ENCODE results near the gene MLLT11.

MLLT11 gene

GRCh38 chr1:151106894-151107293 lies 46.7 kb downstream of the MLLT11 start:
- H3K4me1 ChIP-seq (ENCODE audit: insufficient read depth, poor library complexity, severe bottlenecking), result peaks cover 14% of the 10 kb centered on the region
- no peak for TF ChIP-seq CTCF (IDR thresholded peaks at IDR 0.05; ENCODE audit: poor library complexity, severe bottlenecking)
- H3K27ac ChIP-seq (ENCODE audit: poor library complexity, severe bottlenecking), result peak overlapping the region; percentile 39
- H3K36me3 ChIP-seq (ENCODE audit: low read depth), result no peaks in the 10 kb centered on the region
- no peak for DNase-seq (ENCODE audit: low spot score)
- H3K4me3 ChIP-seq (ENCODE audit: severe bottlenecking), result no peak overlapping the region
- peak; percentile 74; the same call in 2 of the 3 replicates for ATAC-seq (ENCODE audit: low read depth)
- no peaks in the 10 kb centered on the region for H3K27me3 ChIP-seq (ENCODE audit: insufficient read depth, poor library complexity, severe bottlenecking)
- H3K9me3 ChIP-seq (ENCODE audit: severe bottlenecking), result no peaks in the 10 kb centered on the region

GRCh38 chr1:151108331-151108730 lies 48.1 kb downstream of the MLLT11 start:
- no peaks in the 10 kb centered on the region for H3K27me3 ChIP-seq (ENCODE audit: insufficient read depth, poor library complexity, severe bottlenecking)
- no peak overlapping the region for H3K27ac ChIP-seq (ENCODE audit: poor library complexity, severe bottlenecking)
- ATAC-seq (ENCODE audit: low read depth) (no peak), DNase-seq (ENCODE audit: low spot score) (no peak)
- no peaks in the 10 kb centered on the region for H3K36me3 ChIP-seq (ENCODE audit: low read depth)
- H3K4me3 ChIP-seq (ENCODE audit: severe bottlenecking), result no peak overlapping the region
- H3K9me3 ChIP-seq (ENCODE audit: severe bottlenecking), result no peaks in the 10 kb centered on the region
- peaks cover 14% of the 10 kb centered on the region for H3K4me1 ChIP-seq (ENCODE audit: insufficient read depth, poor library complexity, severe bottlenecking)
- TF ChIP-seq CTCF (IDR thresholded peaks at IDR 0.05; ENCODE audit: poor library complexity, severe bottlenecking), result no peak

GRCh38 chr1:151113877-151114276 lies 53.7 kb downstream of the MLLT11 start:
- ATAC-seq (ENCODE audit: low read depth), result no peak
- TF ChIP-seq CTCF (IDR thresholded peaks at IDR 0.05; ENCODE audit: poor library complexity, severe bottlenecking), result no peak

More at GRCh38 chr1:151113877-151114276, 53.7 kb downstream of the MLLT11 start:
- H3K9me3 ChIP-seq (ENCODE audit: severe bottlenecking), result no peaks in the 10 kb centered on the region
- no peaks in the 10 kb centered on the region for H3K4me1 ChIP-seq (ENCODE audit: insufficient read depth, poor library complexity, severe bottlenecking)
- no peak for DNase-seq (ENCODE audit: low spot score)
- no peaks in the 10 kb centered on the region for H3K36me3 ChIP-seq (ENCODE audit: low read depth)
- no peak overlapping the region for H3K4me3 ChIP-seq (ENCODE audit: severe bottlenecking)
- H3K27me3 ChIP-seq (ENCODE audit: insufficient read depth, poor library complexity, severe bottlenecking), result no peaks in the 10 kb centered on the region
- no peak overlapping the region for H3K27ac ChIP-seq (ENCODE audit: poor library complexity, severe bottlenecking)

Measured in RWPE2 (cell line).